Dendritic cell treated with granulocyte-macrophage colony-stimulating factor and Interleukin-4, amounts not matched to agents 40 ng/mL and 50 ng/mL, for 4 days (primary cell): ENCODE data around the gene SEC16A.

Source experiments
- H3K27ac Mint-ChIP-seq: one replicate; pipeline ENCODE4 v1.8.0; 2022; ENCODE audit warnings: mild to moderate bottlenecking, mixed read lengths
- H3K27me3 Mint-ChIP-seq: one replicate; pipeline ENCODE4 v1.8.0; 2022; ENCODE audit warnings: mild to moderate bottlenecking, mixed read lengths
- H3K36me3 Mint-ChIP-seq: one replicate; pipeline ENCODE4 v1.8.0; 2022; ENCODE audit warnings: low read depth, mixed read lengths
- H3K4me1 Mint-ChIP-seq: one replicate; pipeline ENCODE4 v1.8.0; 2022; ENCODE audit warnings: low read depth, mixed read lengths
- H3K4me3 Mint-ChIP-seq: one replicate; pipeline ENCODE4 v1.8.0; 2022; ENCODE audit warnings: mild to moderate bottlenecking, moderate library complexity, mixed read lengths
- H3K9me3 Mint-ChIP-seq: one replicate; pipeline ENCODE4 v1.8.0; 2022; ENCODE audit warnings: mixed read lengths
- intact Hi-C: fragments of 100-400 bp; cut with micrococcal nuclease; formaldehyde crosslinking; loops from one replicate; pipeline ENCODE4 v1.15.0; 2022

The SEC16A gene

DNA sequence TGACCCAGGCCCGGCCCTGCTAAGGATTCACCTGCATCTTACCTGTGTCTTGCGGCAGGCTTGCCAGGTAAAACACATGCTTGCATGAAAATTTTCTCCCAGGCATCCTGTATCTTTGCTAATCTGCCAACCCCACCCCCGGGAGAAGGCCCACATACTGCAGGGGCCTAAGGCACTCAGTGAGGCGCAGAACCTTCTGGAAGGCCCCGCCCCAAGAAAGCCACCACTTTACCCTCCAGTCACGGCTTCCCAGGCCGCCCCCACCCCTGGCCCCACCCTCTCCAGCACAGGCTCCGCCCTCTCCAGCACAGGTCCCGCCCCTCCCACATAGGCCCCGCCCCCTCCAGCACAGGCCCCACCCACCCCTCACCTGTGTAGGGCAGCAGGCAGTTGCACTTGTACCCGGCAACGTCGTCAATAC lies 29.8 kb upstream of the SEC16A start:
- no peaks in the 10 kb centered on the region for H3K27me3 Mint-ChIP-seq
- intact Hi-C loops: no loop called here
- no peak overlapping the region for H3K4me3 Mint-ChIP-seq
- H3K36me3 Mint-ChIP-seq: peaks cover 100% of the 10 kb centered on the region
- no peaks in the 10 kb centered on the region for H3K4me1 Mint-ChIP-seq
- no peaks in the 10 kb centered on the region for H3K9me3 Mint-ChIP-seq
- no peak overlapping the region for H3K27ac Mint-ChIP-seq

DNA sequence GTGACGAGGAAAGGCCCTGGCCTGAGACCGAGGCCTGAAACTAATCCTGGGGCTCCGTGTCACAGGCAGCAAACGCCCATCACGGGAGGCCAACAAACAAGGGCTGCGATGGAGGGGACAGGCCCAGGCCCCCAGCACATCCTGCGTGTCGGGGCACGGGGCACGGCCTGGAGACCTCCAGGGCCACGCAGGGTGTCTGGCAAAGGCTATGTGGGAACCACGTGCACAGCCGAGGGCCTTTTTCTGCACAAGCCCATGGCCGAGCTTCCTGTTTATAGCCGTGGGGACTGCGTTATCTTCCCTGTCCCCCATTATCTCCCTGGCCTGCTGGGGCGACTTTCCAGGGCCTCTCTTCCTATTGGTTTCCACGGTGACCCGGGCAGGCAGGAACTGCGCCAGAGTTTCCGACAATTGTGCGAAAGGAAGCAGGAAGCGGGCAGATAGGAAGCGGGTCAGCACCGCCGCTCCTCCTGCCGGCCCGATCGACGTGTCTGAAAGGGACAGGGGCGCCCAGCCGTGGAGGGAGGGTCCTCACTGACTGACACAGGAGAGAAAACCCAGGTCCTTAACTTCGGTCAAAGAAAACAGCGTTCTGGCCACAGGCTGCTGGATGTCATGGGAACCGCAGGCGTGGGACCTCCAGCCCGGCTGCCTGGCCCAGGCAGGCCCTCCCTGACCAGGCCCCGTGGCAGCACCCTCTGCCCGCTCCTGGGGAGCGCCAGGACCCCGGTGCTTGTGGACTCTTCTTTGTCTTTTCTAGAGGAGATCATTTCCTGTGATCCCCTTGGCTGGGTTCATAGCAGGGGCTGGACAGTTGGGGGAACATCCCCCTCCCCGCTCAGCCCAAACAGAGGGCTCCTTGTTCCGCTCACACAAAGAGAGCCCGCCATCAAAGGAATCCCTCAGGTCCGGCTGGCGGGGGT lies 29.1 kb upstream of the SEC16A start:
- intact Hi-C loops: no loop called here
- Mint-ChIP-seq H3K4me1 (no peaks in the 10 kb centered on the region), H3K27ac (no peak overlapping the region), H3K36me3 (peaks cover 100% of the 10 kb centered on the region), H3K4me3 (no peak overlapping the region), H3K9me3 (no peaks in the 10 kb centered on the region), H3K27me3 (no peaks in the 10 kb centered on the region)

DNA sequence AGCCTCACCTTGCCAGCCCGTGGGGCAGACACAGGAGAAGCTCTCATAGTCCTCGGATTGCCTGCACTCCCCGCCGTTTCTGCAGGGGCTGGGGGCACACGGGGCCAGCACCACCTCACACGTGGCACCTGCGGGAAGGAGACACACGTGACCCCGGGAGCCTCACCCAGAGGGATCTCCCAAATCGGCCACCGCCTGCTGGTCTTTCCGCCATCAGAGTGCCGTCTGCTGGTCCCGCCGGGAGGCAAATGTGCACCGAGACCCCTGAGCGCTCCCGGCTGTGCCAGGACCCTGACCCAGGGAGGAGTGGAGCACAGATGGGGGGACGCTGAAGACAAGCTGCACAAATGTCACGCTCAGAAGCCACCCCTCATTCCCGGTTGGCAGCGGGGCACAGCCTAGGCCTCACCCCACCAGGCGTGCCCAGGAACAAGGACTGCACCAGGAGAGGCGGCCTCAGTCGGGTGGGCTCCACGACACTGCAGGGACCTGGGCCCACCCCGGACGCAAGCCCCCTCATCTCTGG lies 28.4 kb upstream of the SEC16A start:
- Mint-ChIP-seq H3K9me3 (no peaks in the 10 kb centered on the region), H3K27me3 (no peaks in the 10 kb centered on the region), H3K27ac (no peak overlapping the region), H3K4me3 (no peak overlapping the region), H3K4me1 (no peaks in the 10 kb centered on the region), H3K36me3 (peaks cover 100% of the 10 kb centered on the region)
- intact Hi-C loops: no loop called here

DNA sequence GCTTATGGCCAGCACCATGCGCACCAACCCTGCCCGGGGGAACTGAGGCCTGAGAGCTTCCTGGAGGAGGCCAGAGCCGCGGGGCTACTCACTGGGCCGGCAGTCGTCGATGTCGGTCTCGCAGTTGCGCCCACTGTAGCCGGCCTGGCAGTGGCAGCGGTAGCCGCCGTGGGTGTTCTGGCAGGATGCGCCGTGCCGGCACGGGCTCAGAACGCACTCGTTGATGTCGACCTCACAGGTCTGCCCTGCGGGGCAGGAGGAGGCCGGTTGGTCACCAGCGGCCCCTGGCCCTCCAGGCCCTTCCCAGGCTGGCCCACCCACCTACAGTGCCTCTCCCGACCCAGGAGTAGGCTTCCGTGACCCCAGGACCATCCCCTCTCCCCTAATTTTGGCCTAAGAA lies 27.7 kb upstream of the SEC16A start:
- no peak overlapping the region for H3K27ac Mint-ChIP-seq
- intact Hi-C loops: no loop called here
- H3K4me3 Mint-ChIP-seq: no peak overlapping the region
- no peaks in the 10 kb centered on the region for H3K9me3 Mint-ChIP-seq
- H3K36me3 Mint-ChIP-seq: peaks cover 100% of the 10 kb centered on the region
- H3K27me3 Mint-ChIP-seq: no peaks in the 10 kb centered on the region
- H3K4me1 Mint-ChIP-seq: no peaks in the 10 kb centered on the region

DNA sequence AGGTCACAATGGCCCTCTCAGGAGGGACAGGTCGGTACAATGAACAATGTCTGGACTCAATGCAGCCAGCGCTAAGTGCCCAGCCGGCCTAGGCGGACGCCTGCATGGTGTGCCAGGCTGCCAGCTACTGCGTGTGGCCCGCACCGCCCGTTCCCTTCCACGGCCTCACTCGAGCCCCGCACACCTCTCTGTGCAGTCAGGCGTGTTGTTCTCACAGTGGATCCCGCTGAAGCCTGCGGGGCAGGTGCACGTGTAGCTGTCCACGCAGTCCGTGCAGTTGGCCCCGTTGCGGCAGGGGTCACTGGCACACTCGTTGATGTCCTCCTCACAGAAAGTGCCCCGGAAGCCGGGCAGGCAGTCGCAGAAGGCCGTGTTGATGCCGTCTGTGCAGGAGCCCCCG lies 26.7 kb upstream of the SEC16A start:
- no peaks in the 10 kb centered on the region for H3K9me3 Mint-ChIP-seq
- H3K27me3 Mint-ChIP-seq: no peaks in the 10 kb centered on the region
- no peak overlapping the region for H3K27ac Mint-ChIP-seq
- intact Hi-C loops: no loop called here
- peaks cover 100% of the 10 kb centered on the region for H3K36me3 Mint-ChIP-seq
- no peaks in the 10 kb centered on the region for H3K4me1 Mint-ChIP-seq
- no peak overlapping the region for H3K4me3 Mint-ChIP-seq

DNA sequence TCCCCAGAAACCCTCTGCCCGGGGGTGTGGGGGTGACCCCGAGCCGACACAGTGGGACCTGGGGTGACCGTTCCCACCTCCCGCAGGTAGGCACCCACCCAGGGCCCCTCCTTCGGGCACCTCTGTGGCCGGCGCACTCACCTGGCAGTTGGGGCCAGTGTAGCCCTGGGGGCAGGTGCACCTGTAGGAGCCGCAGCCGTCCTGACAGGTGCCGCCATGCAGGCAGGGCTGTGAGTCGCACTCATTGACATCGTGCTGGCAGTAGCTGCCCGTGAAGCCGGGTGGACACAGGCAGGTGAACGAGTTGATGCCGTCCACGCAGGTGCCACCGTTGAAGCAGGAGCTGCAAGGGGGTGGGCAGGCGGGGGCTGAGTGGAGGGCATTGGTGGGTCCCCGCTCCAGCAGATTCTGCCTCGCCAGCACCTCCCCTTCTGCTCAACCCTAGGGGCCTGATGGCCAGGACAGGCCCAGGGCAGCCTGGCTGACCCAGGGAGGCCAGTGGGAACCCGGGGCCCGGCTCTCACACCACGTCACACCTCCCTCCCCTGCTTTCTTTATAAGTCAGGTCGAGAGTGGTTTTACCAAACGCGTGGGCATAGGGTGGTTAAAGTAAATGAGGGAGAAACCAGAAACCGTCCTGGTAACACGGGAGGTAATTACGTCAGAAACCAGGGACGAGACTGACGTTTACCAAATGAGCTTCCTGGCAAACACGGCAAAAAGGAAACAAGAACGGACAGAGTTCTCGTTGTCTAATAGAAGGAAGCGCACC lies 26.1 kb upstream of the SEC16A start:
- H3K4me3 Mint-ChIP-seq: no peak overlapping the region

DNA sequence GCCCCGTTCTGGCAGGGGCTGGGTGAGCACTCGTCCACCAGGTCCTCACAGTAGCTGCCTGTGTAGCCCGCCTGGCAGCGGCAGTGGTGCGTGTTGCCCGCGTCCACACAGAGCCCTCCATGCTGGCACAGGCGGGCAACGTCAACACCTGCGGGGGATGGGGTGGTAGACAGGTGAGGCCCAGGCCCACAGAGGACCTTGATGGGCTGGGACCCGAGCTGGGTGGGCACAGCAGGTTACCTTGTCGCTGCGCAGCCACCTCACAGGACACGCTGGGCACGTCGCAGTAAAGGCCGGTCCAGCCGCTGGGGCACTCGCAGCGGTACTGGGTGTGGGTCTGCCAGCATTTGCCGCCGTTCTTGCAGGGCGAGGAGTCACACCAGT lies 25.1 kb upstream of the SEC16A start:
- no peaks in the 10 kb centered on the region for H3K4me1 Mint-ChIP-seq
- intact Hi-C loops: no loop called here
- H3K4me3 Mint-ChIP-seq: no peak overlapping the region
- H3K9me3 Mint-ChIP-seq: no peaks in the 10 kb centered on the region
- H3K27me3 Mint-ChIP-seq: no peaks in the 10 kb centered on the region
- H3K27ac Mint-ChIP-seq: no peak overlapping the region
- peaks cover 100% of the 10 kb centered on the region for H3K36me3 Mint-ChIP-seq

More for the DNA sequence above, 26.1 kb upstream of the SEC16A start:
- intact Hi-C loops: no loop called here
- H3K27me3 Mint-ChIP-seq: no peaks in the 10 kb centered on the region
- H3K27ac Mint-ChIP-seq: no peak overlapping the region
- no peaks in the 10 kb centered on the region for H3K4me1 Mint-ChIP-seq
- no peaks in the 10 kb centered on the region for H3K9me3 Mint-ChIP-seq
- peaks cover 100% of the 10 kb centered on the region for H3K36me3 Mint-ChIP-seq

DNA sequence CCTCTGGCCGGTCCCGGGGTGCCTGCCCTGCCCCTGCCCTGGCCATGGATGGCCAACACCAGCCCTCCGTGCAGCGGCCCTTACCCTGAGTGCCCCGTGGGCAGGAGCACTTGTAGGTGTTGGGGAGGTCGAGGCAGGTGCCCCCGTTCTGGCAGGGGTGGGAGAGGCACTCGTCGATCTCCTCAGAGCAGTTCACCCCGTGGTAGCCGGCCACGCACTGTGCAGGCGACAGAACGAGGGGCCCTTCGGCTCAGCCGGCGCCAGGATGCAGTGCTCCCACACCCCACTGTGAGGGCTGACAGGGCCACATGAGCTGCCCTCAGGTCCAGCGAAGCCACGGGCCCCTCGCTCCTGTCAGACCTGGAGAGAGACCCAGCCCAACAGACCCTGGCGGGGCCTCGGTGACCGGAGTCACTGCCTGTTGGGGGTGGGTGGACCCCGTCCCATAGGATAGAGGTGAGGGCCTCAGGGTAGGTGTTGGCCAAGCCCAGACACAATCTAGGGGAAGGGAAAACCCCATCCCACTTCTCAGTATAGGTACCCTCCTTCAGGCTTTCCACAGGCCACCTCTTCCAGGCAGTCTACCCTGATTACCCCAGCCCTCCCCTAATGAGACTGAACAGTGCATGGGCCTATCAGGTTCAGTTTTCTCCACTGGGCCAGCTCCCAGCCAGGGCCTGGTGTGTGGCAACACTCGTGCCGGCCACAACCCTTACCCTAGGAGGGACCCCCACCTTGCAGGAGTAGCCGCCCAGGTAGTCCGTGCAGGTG lies 24.6 kb upstream of the SEC16A start:
- H3K4me3 Mint-ChIP-seq: no peak overlapping the region
- H3K4me1 Mint-ChIP-seq: no peaks in the 10 kb centered on the region
- no peak overlapping the region for H3K27ac Mint-ChIP-seq
- intact Hi-C loops: no loop called here
- H3K27me3 Mint-ChIP-seq: no peaks in the 10 kb centered on the region
- peaks cover 100% of the 10 kb centered on the region for H3K36me3 Mint-ChIP-seq
- H3K9me3 Mint-ChIP-seq: no peaks in the 10 kb centered on the region

DNA sequence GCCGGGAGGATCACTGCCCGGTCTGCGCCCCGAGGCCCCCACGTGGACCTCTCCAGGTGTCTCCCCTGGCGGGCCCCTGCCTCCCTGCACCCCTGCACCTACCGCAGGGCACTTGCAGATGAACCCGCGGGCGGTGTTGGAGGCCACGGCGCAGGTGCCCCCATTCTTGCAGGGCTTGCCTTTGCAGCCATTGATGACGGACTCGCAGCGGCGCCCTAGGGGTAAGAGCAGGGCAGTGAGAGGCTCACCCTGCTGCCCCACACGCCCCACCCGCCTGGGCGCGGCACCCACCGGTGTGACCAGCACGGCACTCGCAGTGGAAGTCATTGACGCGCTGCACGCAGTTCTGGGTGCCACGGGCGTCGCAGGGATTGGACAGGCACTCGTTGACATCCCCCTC lies 23.6 kb upstream of the SEC16A start:
- intact Hi-C loops: no loop called here
- Mint-ChIP-seq H3K27me3 (no peaks in the 10 kb centered on the region), H3K4me1 (no peaks in the 10 kb centered on the region), H3K4me3 (no peak overlapping the region), H3K9me3 (no peaks in the 10 kb centered on the region), H3K36me3 (peaks cover 100% of the 10 kb centered on the region), H3K27ac (no peak overlapping the region)

DNA sequence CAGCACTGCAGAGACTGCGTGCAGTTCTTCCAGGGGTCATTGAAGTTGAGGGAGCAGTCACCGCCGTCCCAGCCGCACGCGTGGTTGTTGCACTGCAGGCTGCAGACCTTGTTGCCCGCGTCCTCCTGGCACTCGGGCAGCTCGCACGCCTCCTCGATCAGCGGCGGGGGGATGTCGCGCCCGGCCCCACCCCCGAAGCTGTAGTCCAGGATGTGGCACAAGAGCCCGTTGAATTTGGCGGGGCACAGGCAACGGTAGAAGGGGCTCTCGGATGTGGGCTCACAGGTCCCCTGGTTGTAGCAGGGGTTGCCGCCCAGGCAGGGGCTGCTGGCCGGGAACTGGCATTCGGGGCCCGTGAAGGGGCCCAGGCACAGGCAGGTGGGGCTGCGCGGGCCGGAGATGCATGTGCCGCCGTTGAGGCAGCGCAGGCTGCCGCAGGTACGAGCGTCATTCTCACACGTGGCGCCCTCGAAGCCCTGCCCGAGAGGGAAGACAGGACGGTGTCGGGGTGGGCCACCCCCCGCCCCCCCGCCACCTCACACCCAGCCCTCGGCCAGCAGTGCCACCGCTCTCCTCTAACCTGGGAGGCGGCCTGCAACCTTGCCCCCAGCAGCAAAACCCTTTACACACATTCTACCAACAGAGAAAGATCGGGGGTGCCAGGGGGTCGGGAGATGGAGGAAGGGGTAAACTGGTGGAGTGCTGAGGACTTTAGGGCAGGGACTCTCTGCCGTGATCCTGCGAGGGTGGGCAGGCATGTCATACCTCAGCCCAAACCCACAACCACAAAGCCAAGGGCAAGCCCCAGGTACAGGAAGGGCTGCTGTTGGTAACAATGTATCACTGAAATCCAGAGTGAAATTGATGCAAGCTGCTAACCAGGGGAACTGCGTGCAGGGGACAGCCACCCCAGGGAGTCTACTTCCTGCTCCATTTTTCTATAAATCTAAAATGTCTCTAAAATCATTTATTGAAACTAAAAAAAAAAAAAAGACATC lies 22.9 kb upstream of the SEC16A start:
- Mint-ChIP-seq H3K4me3 (no peak overlapping the region), H3K27me3 (no peaks in the 10 kb centered on the region), H3K9me3 (no peaks in the 10 kb centered on the region), H3K36me3 (peaks cover 100% of the 10 kb centered on the region), H3K27ac (no peak overlapping the region), H3K4me1 (no peaks in the 10 kb centered on the region)
- intact Hi-C loops: no loop called here

DNA sequence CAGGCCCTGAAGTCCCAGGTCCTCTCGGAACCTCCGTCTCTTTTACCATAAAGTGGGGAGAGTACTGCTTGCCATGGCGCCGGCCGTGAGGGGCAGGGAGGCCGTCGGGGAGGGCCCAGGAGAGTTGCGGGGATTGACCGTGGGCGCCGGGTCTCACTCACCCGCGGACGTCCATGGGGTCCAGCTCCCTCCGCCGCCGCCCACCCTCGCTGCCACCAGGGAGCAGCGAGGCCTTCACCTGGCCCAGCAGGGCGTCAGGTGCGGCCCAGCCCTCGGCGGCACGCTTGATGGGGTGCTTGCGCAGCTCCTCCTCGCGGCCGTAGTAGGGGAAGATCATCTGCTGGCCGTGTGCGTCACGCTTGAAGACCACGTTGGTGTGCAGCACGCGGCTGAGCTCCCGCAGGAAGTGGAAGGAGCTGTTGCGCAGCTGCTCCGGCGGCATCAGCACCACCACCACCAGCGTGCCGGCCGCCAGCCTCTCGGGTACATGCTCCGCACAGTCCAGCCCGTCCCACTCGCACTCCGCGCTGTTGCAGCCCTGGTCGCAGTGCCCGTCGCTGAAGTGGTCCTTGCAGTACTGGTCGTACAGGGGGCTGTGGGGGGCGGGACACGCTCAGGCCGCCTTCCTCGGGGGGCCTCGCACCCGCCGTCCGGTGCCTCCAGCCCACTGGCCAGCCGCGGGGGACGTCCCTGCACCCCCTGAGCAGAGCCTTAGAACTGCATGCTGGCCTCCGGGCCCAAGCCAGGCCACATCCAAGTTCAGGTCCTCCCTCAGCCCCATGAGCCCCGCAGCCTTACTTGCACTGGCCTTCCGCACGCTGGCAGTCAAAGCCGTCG lies 21.9 kb upstream of the SEC16A start:
- intact Hi-C loops: no loop called here
- Mint-ChIP-seq H3K27me3 (no peaks in the 10 kb centered on the region), H3K4me1 (no peaks in the 10 kb centered on the region), H3K36me3 (peaks cover 100% of the 10 kb centered on the region), H3K9me3 (no peaks in the 10 kb centered on the region), H3K27ac (no peak overlapping the region), H3K4me3 (no peak overlapping the region)

DNA sequence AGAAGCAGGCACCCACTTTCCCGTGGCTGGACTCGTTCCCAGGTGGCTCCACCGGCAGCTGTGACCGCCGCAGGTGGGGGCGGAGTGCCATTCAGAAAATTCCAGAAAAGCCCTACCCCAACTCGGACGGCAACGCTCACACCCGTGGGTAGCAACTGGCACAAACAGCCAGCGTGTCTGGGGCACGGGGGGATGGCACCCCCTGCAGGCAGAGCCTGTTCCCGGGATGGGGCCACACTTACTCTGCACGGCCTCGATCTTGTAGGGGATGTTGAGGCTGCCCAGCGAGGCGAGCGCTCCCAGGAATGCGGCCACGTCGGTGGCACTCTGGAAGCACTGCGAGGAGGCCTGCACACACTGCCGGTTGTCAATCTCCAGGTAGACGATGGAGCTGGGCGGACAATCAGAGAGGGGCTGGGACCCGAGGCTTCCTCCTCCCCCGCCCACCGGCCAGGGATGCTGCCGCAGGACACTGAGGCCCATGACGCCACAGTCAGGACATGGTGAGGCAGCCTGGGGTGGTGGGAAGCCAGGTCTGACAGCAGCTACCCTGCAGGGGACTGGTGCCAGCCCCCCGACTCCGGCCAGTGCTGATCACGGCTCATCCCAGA lies 20.2 kb upstream of the SEC16A start:
- peaks cover 100% of the 10 kb centered on the region for H3K36me3 Mint-ChIP-seq
- no peaks in the 10 kb centered on the region for H3K4me1 Mint-ChIP-seq
- intact Hi-C loops: no loop called here
- no peak overlapping the region for H3K4me3 Mint-ChIP-seq
- no peak overlapping the region for H3K27ac Mint-ChIP-seq
- H3K27me3 Mint-ChIP-seq: no peaks in the 10 kb centered on the region
- H3K9me3 Mint-ChIP-seq: no peaks in the 10 kb centered on the region
